HCT116 (cell line): Measurements from ENCODE around the gene JDP2.

Source experiments
- EZH2phosphoT487 ChIP-seq: fragments of 200-600 bp; IDR thresholded peaks from 2 replicates; pipeline ENCODE4 v1.6.1; 2018; ENCODE audit warnings: antibody characterized with exemption, borderline replicate concordance
- TF ChIP-seq, protein P1 (sequence below), 3 experiments: fragments of 200-600 bp in 1 of 3; sonication (generic) in 1 of 3; IDR thresholded peaks in 2 of 3; conservative IDR thresholded peaks in 1 of 3; 2 replicates each; pipeline ENCODE4 v1.5.1; 2012 to 2017; ENCODE audit warnings: low read depth in 2 of 3, low read length in 2 of 3, antibody characterized with exemption in 1 of 3, borderline replicate concordance in 1 of 3, control low read depth in 1 of 3, mild to moderate bottlenecking in 1 of 3, mixed read lengths in 1 of 3, mixed run types in 1 of 3, moderate library complexity in 1 of 3; ENCODE audit not compliant: insufficient read depth in 1 of 3

DNA sequence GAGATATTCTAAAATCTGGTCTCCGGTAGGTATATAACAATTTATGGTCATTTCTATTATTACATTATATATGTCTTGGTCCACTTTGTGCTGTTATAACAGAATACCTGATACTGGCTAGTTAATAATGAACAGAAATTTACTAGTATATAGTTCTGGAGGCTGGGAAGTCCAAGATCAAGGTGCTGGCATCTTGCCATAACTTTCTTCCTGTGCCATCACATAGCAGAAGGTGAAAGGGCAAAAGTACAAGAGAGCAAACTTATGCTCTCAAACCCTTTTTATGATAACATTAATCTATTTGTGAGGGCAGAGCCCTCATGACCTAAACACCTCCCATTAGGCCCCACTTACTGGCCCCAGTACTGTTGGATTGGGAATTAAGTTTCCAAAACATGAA is 76.6 kb downstream of the JDP2 start:
- TF ChIP-seq, protein P1, sequence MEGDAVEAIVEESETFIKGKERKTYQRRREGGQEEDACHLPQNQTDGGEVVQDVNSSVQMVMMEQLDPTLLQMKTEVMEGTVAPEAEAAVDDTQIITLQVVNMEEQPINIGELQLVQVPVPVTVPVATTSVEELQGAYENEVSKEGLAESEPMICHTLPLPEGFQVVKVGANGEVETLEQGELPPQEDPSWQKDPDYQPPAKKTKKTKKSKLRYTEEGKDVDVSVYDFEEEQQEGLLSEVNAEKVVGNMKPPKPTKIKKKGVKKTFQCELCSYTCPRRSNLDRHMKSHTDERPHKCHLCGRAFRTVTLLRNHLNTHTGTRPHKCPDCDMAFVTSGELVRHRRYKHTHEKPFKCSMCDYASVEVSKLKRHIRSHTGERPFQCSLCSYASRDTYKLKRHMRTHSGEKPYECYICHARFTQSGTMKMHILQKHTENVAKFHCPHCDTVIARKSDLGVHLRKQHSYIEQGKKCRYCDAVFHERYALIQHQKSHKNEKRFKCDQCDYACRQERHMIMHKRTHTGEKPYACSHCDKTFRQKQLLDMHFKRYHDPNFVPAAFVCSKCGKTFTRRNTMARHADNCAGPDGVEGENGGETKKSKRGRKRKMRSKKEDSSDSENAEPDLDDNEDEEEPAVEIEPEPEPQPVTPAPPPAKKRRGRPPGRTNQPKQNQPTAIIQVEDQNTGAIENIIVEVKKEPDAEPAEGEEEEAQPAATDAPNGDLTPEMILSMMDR (IDR thresholded peaks at IDR 0.05 in 2 of 3, conservative IDR thresholded peaks at IDR 0.05 in 1 of 3; ENCODE audit: borderline replicate concordance in 1 of 3, insufficient read depth in 1 of 3, low read depth in 2 of 3, low read length in 2 of 3), result no peak
- no peak for TF ChIP-seq EZH2phosphoT487
